ENCODE measurements around the gene TMEM239. TPM values are rescaled to one million over a fixed set of nuclear protein-coding genes. Genes with fewer than 3 reads are reported as not detected.

The TMEM239 gene
- total RNA-seq, 2 donors from 2014 or later: not detected

GRCh38 chr20:2794202-2794748 is 21.9 kb upstream of the TMEM239 start:
- Histone ChIP-seq H3K27ac (no peak overlapping the region), H3K4me3 (no peak overlapping the region), H3K36me3 (no peaks in the 10 kb centered on the region), H3K9me3 (no peaks in the 10 kb centered on the region), H3K27me3 (peaks cover 10% of the 10 kb centered on the region), H3K9ac (ENCODE audit: low read depth in 2 of 2, low read length in 2 of 2) (no peak overlapping the region), H3K4me1 (no peaks in the 10 kb centered on the region)
- no peak for TF ChIP-seq CTCF (IDR thresholded peaks at IDR 0.05)
- intact Hi-C loops (cut with DNase I): no loop called here
- DNase-seq: no peak

DNA sequence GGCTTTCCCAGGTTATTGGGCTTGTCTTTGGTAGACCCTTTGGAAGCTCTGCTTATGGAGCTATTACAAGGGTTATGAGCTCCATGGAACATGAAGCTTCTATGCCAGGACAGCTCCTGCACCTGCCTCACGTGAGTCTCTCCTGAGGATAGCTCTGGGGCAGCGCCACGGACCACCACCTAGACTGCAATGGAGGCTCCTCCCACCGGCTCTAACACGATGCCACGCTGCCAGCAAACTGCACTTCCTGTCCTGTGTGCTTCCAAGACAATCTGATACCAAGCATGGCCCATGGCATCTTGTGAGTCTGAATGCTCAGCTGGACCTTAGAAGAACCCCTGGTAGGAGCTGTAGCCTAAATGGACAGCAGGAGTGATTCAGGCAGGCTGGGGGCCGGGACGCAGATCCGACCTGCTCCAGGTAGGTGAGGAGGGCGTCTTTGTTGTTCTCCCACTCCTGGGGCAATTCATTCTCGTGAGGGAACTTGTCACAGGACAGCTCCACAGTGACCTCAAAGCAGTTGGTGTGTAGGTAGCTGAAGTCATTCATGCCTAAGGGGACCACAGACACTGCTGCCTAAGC is 21.2 kb upstream of the TMEM239 start:
- H3K27ac ChIP-seq: no peak overlapping the region
- H3K27me3 ChIP-seq: peaks cover 17% of the 10 kb centered on the region
- H3K4me1 ChIP-seq: no peaks in the 10 kb centered on the region
- no peak overlapping the region for H3K9ac ChIP-seq (ENCODE audit: low read depth in 2 of 2, low read length in 2 of 2)
- no peaks in the 10 kb centered on the region for H3K9me3 ChIP-seq
- no peak for DNase-seq
- intact Hi-C loops (cut with DNase I): no loop called here
- no peak for TF ChIP-seq CTCF (IDR thresholded peaks at IDR 0.05)
- no peaks in the 10 kb centered on the region for H3K36me3 ChIP-seq
- no peak overlapping the region for H3K4me3 ChIP-seq

- H3K36me3 ChIP-seq: no peaks in the 10 kb centered on the region
- no peak overlapping the region for H3K27ac ChIP-seq
- TF ChIP-seq CTCF (IDR thresholded peaks at IDR 0.05): no peak
- peaks cover 4% of the 10 kb centered on the region for H3K4me1 ChIP-seq
- DNase-seq: no peak
- H3K9ac ChIP-seq (ENCODE audit: low read depth in 2 of 2, low read length in 2 of 2): no peak overlapping the region
- H3K9me3 ChIP-seq: no peaks in the 10 kb centered on the region
- intact Hi-C loops (cut with DNase I): no loop called here
- H3K27me3 ChIP-seq: peaks cover 22% of the 10 kb centered on the region
- no peak overlapping the region for H3K4me3 ChIP-seq
These were observed 20.7 kb upstream of the TMEM239 start for GRCh38 chr20:2795451-2795850.

- no peak overlapping the region for H3K9ac ChIP-seq (ENCODE audit: low read depth in 2 of 2, low read length in 2 of 2)
- H3K27ac ChIP-seq: no peak overlapping the region
- H3K9me3 ChIP-seq: no peaks in the 10 kb centered on the region
- DNase-seq: no peak
- H3K4me1 ChIP-seq: peaks cover 4% of the 10 kb centered on the region
- no peaks in the 10 kb centered on the region for H3K36me3 ChIP-seq
- intact Hi-C loops (cut with DNase I): no loop called here
- H3K4me3 ChIP-seq: no peak overlapping the region
- H3K27me3 ChIP-seq: peaks cover 29% of the 10 kb centered on the region
- TF ChIP-seq CTCF (IDR thresholded peaks at IDR 0.05): no peak
These were observed 20.0 kb upstream of the TMEM239 start for GRCh38 chr20:2796011-2796660.

- H3K4me1 ChIP-seq: peaks cover 4% of the 10 kb centered on the region
- no peak overlapping the region for H3K4me3 ChIP-seq
- no peaks in the 10 kb centered on the region for H3K9me3 ChIP-seq
- intact Hi-C loops (cut with DNase I): no loop called here
- peaks cover 35% of the 10 kb centered on the region for H3K27me3 ChIP-seq
- no peak overlapping the region for H3K27ac ChIP-seq
- H3K9ac ChIP-seq (ENCODE audit: low read depth in 2 of 2, low read length in 2 of 2): no peak overlapping the region
- no peak for DNase-seq
- TF ChIP-seq CTCF (IDR thresholded peaks at IDR 0.05): no peak
- no peaks in the 10 kb centered on the region for H3K36me3 ChIP-seq
These were observed 18.8 kb upstream of the TMEM239 start for GRCh38 chr20:2797136-2797983.
